Stimulated activated CD4-positive, alpha-beta T cell treated with anti-CD3 and anti-CD28 coated beads, TNF-alpha, amount 100 ng/mL, for 4 hours (primary cell): ENCODE measurements around the gene FCHSD2.

Experiments used
- DNase-seq, 3 experiments: peaks; one replicate each; pipeline ENCODE4 v3.0.0-alpha.2; 2020; ENCODE audit warnings: low read depth in 3 of 3

FCHSD2 gene

GRCh38 chr11:72970557-72971118 lies 171.5 kb downstream of the FCHSD2 start:
- DNase-seq = no peak

- DNase-seq = no peak
Observed at GRCh38 chr11:72969894-72970335, 172.2 kb downstream of the FCHSD2 start.

- no peak for DNase-seq
Observed at GRCh38 chr11:72968390-72968789, 173.7 kb downstream of the FCHSD2 start.

GRCh38 chr11:72965672-72966071 lies 176.4 kb downstream of the FCHSD2 start:
- no peak for DNase-seq

- DNase-seq = no peak
Observed at GRCh38 chr11:72962717-72963116, 179.4 kb downstream of the FCHSD2 start.

GRCh38 chr11:72962084-72962483 lies 180.0 kb downstream of the FCHSD2 start:
- DNase-seq = no peak

GRCh38 chr11:72959998-72960731 lies 182.0 kb downstream of the FCHSD2 start:
- DNase-seq = no peak

GRCh38 chr11:72958791-72959190 lies 183.3 kb downstream of the FCHSD2 start:
- DNase-seq = no peak

GRCh38 chr11:72955466-72955865 lies 186.7 kb downstream of the FCHSD2 start:
- no peak for DNase-seq

- DNase-seq = no peak
Observed at GRCh38 chr11:72954860-72955259, 187.3 kb downstream of the FCHSD2 start.

- DNase-seq = no peak
Observed at GRCh38 chr11:72953637-72954036, 188.5 kb downstream of the FCHSD2 start.

GRCh38 chr11:72951888-72952287 lies 190.2 kb downstream of the FCHSD2 start:
- DNase-seq = no peak

- DNase-seq = no peak
Observed at GRCh38 chr11:72951193-72951592, 190.9 kb downstream of the FCHSD2 start.

GRCh38 chr11:72950685-72951084 lies 191.4 kb downstream of the FCHSD2 start:
- DNase-seq = no peak

- DNase-seq = no peak
Observed at GRCh38 chr11:72947229-72947628, 194.9 kb downstream of the FCHSD2 start.

- no peak for DNase-seq
Observed at GRCh38 chr11:72943664-72944063, 198.5 kb downstream of the FCHSD2 start.

- DNase-seq = no peak
Observed at GRCh38 chr11:72940417-72940816, 201.7 kb downstream of the FCHSD2 start.

- DNase-seq = no peak
Observed at GRCh38 chr11:72939031-72939430, 203.1 kb downstream of the FCHSD2 start.

- no peak for DNase-seq
Observed at GRCh38 chr11:72937439-72937838, 204.7 kb downstream of the FCHSD2 start.

GRCh38 chr11:72935700-72936099 lies 206.4 kb downstream of the FCHSD2 start:
- no peak for DNase-seq

- no peak for DNase-seq
Observed at GRCh38 chr11:72932132-72932570, 210.0 kb downstream of the FCHSD2 start.

GRCh38 chr11:72930008-72930407 lies 212.1 kb downstream of the FCHSD2 start:
- DNase-seq = no peak

- no peak for DNase-seq
Observed at GRCh38 chr11:72929256-72929655, 212.9 kb downstream of the FCHSD2 start.

- no peak for DNase-seq
Observed at GRCh38 chr11:72927380-72927779, 214.7 kb downstream of the FCHSD2 start.
